Left forelimb (tissue), 1 donor: ENCODE measurements around the gene NFATC1.

Experiments used
- DNase-seq: peaks from one replicate; pipeline ENCODE4 v3.0.0-alpha.2; 2018; ENCODE audit warnings: low spot score

NFATC1 gene

GRCh38 chr18:79521416-79522205, 125.9 kb downstream of the NFATC1 start:
- DNase-seq = peak; percentile 34

DNA sequence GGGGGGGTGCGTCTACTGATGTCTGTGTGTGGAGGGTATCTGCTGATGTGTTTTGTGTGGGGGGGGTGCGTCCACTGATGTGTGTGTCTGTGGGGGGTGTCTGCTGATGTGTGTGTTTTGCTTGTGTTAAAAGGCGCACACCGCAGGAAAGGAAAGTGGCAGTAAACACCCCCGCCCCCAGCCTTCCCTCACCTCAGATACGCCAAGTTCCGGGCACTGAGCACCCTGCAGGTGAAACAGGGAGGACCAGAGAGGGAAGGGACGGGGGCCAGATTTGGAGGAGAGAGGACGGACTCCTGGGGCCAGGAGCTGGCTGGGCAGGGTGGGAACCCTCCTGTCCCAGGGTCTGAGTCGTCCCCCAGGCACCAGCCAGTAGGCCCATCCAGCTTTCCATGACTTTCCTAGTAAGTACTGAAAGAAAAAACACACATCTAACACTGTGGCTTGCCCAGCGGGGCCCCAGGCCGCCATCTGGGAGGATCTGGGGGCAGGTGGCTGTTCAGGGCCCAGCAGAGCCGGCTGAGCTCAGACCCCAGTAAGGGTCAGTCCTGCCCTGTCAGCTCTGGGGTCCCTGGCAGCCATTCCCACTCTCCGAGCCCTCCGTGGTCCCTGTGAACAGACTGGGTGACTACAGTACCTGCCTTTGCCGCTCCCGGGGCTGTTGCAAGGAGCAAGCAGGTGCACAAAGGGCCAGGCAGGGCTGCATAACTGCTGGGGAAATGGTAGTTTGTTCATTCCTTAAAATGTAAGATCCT, 126.9 kb downstream of the NFATC1 start:
- peak; percentile 57 for DNase-seq

- DNase-seq = no peak
Observed at GRCh38 chr18:79523206-79523735, 127.5 kb downstream of the NFATC1 start.

GRCh38 chr18:79523736-79524180, 128.0 kb downstream of the NFATC1 start:
- peak; percentile 62 for DNase-seq

GRCh38 chr18:79524181-79525078, 128.7 kb downstream of the NFATC1 start:
- peak; percentile 63 for DNase-seq

- no peak for DNase-seq
Observed at GRCh38 chr18:79525556-79526467, 130.1 kb downstream of the NFATC1 start.

DNA sequence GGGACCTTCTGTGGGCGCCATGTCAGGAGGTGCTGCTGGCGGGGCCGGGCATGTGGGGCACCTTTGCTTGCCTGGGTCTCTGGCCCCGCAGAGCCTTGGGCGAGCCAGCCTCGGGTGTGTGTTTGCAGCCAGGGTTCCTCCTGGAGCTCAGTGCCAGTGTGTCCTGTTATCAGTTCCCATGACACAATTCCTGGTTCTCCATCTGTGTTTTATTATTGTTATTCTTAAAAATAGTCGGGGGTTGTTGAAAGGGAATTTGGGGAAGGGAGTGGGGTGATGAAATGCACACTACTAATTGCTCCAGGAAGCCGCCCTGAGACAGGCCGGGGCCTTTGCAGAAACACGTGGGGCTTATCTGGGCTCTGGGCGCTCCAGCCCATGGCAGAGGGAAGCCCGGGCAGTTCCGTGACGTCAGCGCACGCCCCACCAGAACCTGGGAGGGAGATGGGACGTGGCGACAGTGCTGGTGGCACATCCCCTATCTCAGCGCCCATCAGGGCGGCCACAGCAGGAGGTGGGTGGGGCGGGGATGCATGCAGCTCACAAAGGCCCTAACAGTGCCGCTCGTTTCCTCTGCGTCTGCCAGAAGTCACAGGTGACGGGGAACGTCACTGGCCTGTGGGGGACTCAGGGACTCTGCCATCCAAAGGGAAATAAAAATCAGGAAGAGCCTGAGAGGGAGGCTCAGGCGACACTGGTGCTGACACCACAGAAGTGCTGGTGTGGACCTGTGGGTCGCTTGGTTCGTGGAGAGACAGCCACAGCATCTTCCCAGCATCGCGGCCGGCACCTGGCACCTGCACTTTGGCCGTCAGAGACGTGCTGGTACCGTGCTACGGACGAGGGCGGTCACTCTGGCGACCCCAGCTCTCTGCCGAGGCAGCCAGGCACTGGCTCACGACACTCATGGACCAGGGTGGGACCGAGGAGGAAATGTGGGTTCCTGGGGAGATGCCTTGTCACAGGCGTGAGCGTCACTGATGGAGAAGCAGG, 131.0 kb downstream of the NFATC1 start:
- no peak for DNase-seq

- DNase-seq = no peak
Observed at GRCh38 chr18:79527656-79528315, 132.1 kb downstream of the NFATC1 start.

GRCh38 chr18:79528316-79528695, 132.6 kb downstream of the NFATC1 start:
- DNase-seq = no peak

- DNase-seq = peak; percentile 79
Observed at GRCh38 chr18:79528846-79529245, 133.1 kb downstream of the NFATC1 start.

- no peak for DNase-seq
Observed at GRCh38 chr18:79529296-79529695, 133.6 kb downstream of the NFATC1 start.

DNA sequence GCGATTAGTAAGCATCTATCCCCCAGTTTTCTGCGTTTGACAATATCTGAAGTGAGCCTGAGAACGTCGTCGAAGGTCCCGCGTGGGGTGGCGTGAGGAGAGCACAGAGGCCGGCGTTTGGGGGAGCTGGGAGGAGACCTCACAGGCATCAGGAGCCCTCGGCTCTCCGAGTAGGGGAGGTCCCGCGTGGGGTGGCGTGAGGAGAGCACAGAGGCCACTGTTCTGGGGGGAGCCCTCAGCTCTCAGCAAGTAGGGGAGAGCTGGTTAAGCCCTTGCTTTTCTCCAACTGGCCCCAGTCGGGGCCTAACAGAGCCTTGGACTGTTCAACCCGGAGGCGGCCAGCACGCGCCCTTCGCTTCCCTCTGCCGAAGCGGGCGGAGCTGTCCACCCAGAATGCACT, 134.3 kb downstream of the NFATC1 start:
- DNase-seq = no peak

DNA sequence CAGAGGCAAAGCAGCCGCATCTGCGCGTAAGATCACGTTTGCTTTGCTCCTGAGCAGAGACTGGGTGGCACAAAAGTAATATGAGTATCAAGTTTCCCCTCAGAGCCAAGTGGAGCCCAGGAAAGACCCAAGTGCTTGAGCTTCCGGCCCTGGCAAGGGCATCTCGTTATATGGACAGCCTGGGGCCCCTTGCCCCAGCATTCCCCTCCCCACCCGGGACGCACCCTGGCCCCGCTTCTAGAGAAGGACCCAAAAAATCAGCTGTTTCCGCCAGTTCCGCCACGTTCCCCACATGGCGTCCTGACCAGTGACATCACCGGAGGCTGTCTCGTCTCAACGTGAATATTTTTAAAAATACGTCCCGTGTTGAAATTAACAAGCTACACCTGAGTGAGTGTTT, 135.1 kb downstream of the NFATC1 start:
- DNase-seq = no peak

GRCh38 chr18:79531386-79531785, 135.7 kb downstream of the NFATC1 start:
- no peak for DNase-seq

DNA sequence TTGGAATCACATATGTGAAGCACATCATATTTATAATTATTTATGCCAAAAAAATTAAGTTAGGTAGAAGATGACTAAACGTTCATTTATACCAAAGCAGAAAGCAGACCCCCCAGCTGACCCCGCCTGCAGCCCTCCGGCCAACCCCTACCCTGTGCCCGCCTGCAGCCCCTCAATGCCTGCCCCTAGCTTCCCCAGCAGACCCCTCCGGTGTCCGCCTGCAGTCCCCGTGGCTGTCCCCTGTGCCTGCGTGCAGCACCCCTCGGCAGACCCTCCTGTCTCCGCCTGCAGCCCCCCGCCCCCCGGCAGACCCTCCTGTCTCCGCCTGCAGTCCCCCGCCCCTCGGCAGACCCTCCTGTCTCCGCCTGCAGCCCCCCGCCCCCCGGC, 136.2 kb downstream of the NFATC1 start:
- DNase-seq = no peak

- no peak for DNase-seq
Observed at GRCh38 chr18:79532313-79533007, 136.7 kb downstream of the NFATC1 start.

DNA sequence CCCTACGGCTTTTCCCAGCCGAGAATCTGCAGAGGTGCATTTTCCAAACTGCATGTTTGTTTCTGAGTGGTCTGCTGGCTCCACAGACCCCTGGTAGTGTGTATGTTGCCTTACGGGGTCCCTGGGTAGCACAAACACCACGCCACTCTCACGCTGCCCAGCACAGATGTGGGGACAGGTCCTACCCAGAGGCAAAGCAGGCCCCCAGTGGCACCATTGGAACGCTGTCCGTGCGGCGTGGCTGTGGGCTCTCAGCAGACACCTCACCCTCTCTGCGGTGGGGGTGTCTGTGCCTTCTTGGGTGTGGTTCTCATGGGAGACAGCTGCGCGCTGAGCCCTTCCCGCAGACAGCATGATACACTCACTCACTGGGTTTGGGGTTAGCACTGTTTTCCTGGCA, 137.4 kb downstream of the NFATC1 start:
- DNase-seq = no peak

GRCh38 chr18:79533591-79533990, 137.9 kb downstream of the NFATC1 start:
- DNase-seq = no peak

DNA sequence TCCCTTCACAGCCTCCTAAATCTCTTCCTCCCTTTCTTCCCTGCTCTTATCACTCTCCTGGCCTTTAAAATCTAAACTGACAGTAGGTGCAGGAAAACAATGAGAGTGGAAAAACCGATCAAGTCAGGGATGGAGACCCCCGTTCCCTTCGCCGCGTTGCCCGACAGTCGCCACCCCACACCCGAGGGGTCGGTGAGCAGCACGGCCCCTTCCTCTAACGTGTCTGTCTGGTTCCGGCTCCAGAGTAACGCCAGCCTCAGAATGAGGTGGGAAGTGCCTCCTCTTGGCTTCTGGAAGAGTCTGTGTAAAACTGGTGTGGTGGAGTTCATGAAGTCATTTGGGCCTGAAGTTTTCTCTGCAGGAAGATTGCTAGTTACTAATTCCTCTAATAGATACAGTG, 138.6 kb downstream of the NFATC1 start:
- DNase-seq = no peak
